Esophagus squamous epithelium (tissue), 4 donors: ENCODE results near the gene HERC2.

ENCODE experiments used
- POLR2A ChIP-seq, 4 donors: fragments of 450-650 bp; IDR thresholded peaks; one replicate each; pipeline ENCODE4 v1.6.1; 2017; ENCODE audit warnings: antibody characterized with exemption in 4 of 4, mild to moderate bottlenecking in 4 of 4, moderate library complexity in 3 of 4
- TF ChIP-seq, protein P1 (sequence below), 6 experiments: fragments of 450-650 bp in 4 of 6; fragments of 200-600 bp in 2 of 6; sonication (generic) in 2 of 6; IDR thresholded peaks; one replicate each; pipeline ENCODE4 v1.5.1; 2016 to 2019; ENCODE audit warnings: antibody characterized with exemption in 6 of 6, mild to moderate bottlenecking in 4 of 6, moderate library complexity in 4 of 6

- TF ChIP-seq, protein P1, sequence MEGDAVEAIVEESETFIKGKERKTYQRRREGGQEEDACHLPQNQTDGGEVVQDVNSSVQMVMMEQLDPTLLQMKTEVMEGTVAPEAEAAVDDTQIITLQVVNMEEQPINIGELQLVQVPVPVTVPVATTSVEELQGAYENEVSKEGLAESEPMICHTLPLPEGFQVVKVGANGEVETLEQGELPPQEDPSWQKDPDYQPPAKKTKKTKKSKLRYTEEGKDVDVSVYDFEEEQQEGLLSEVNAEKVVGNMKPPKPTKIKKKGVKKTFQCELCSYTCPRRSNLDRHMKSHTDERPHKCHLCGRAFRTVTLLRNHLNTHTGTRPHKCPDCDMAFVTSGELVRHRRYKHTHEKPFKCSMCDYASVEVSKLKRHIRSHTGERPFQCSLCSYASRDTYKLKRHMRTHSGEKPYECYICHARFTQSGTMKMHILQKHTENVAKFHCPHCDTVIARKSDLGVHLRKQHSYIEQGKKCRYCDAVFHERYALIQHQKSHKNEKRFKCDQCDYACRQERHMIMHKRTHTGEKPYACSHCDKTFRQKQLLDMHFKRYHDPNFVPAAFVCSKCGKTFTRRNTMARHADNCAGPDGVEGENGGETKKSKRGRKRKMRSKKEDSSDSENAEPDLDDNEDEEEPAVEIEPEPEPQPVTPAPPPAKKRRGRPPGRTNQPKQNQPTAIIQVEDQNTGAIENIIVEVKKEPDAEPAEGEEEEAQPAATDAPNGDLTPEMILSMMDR (IDR thresholded peaks at IDR 0.05) = no peak
- TF ChIP-seq POLR2A (IDR thresholded peaks at IDR 0.05) = no peak
Measured at GRCh38 chr15:28096411-28096669, 225.6 kb downstream of the HERC2 start.
